ENCODE results near the gene PTDSS2.

GRCh38 chr11:486189-486588 lies 36.1 kb downstream of the PTDSS2 start:
- TF ChIP-seq, protein P1, sequence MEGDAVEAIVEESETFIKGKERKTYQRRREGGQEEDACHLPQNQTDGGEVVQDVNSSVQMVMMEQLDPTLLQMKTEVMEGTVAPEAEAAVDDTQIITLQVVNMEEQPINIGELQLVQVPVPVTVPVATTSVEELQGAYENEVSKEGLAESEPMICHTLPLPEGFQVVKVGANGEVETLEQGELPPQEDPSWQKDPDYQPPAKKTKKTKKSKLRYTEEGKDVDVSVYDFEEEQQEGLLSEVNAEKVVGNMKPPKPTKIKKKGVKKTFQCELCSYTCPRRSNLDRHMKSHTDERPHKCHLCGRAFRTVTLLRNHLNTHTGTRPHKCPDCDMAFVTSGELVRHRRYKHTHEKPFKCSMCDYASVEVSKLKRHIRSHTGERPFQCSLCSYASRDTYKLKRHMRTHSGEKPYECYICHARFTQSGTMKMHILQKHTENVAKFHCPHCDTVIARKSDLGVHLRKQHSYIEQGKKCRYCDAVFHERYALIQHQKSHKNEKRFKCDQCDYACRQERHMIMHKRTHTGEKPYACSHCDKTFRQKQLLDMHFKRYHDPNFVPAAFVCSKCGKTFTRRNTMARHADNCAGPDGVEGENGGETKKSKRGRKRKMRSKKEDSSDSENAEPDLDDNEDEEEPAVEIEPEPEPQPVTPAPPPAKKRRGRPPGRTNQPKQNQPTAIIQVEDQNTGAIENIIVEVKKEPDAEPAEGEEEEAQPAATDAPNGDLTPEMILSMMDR (IDR thresholded peaks at IDR 0.05) = no peak
- TF ChIP-seq POLR2A (IDR thresholded peaks at IDR 0.05) = no peak

All from Peyer's patch (tissue), 4 donors.